H1 (cell line): Measurements from ENCODE around the gene ARHGDIG. TPM values are rescaled to one million over a fixed set of nuclear protein-coding genes. Genes with fewer than 3 reads are reported as not detected.
"Not testable (repeated sequence)": the region's sequence is repeated elsewhere in the genome, so short reads cannot be mapped to it uniquely, and the experiment has no call there.

Source experiments
- CTCF ChIA-PET: fragments of 300-600 bp; sonication (Branson Sonifier 250); formaldehyde crosslinking; loops from one replicate; lab custom pipeline; 2021; ENCODE audit not compliant: partially characterized antibody; lab: Charles Lee
- POLR2A ChIA-PET: fragments of 300-600 bp; sonication (Branson Sonifier 250); formaldehyde crosslinking; loops from one replicate; lab custom pipeline; 2021; ENCODE audit warnings: inconsistent platforms; ENCODE audit not compliant: partially characterized antibody; lab: Charles Lee
- DNase-seq, 2 experiments: peaks; one replicate each; pipeline versions ENCODE4 v3.0.0 to v3.0.0-alpha.2; 2010 to 2022; ENCODE audit warnings: low spot score in 2 of 2, low read depth in 1 of 2, mixed read lengths in 1 of 2
- FAIRE-seq: peaks from 2 replicates; lab custom pipeline; 2011; peaks lifted over from hg19 to GRCh38; lab: Jason Lieb, UNC
- H2AFZ ChIP-seq: 2 replicates; pipeline ENCODE4 v1.8.1; 2012; ENCODE audit warnings: low read length, inconsistent platforms
- H2AK5ac ChIP-seq: 2 replicates; pipeline ENCODE4 v1.6.1; 2013; ENCODE audit warnings: low read depth, low read length
- H2BK120ac ChIP-seq: replicated peaks from 2 replicates; pipeline ENCODE3; 2013; ENCODE audit warnings: low read depth, low read length, inconsistent platforms
- H2BK12ac ChIP-seq: 2 replicates; pipeline ENCODE4 v1.6.1; 2013; ENCODE audit warnings: low read depth, low read length
- H2BK15ac ChIP-seq: 2 replicates; pipeline ENCODE4 v1.6.1; 2013; ENCODE audit warnings: low read length
- H2BK20ac ChIP-seq: 2 replicates; pipeline ENCODE4 v1.6.1; 2013; ENCODE audit warnings: low read length
- H2BK5ac ChIP-seq: 2 replicates; pipeline ENCODE4 v1.6.1; 2013; ENCODE audit warnings: low read depth, low read length
- H3K14ac ChIP-seq: 2 replicates; pipeline ENCODE4 v1.6.1; 2013; ENCODE audit warnings: inconsistent platforms; ENCODE audit not compliant: insufficient read length
- H3K18ac ChIP-seq: 2 replicates; pipeline ENCODE4 v1.6.1; 2013; ENCODE audit warnings: low read length; ENCODE audit errors: extremely low read depth
- H3K23ac ChIP-seq: 2 replicates; pipeline ENCODE4 v1.6.1; 2013; ENCODE audit warnings: inconsistent platforms; ENCODE audit not compliant: insufficient read length
- H3K23me2 ChIP-seq: 2 replicates; pipeline ENCODE4 v1.6.1; 2013; ENCODE audit warnings: low read depth, low read length
- H3K27ac ChIP-seq: 2 replicates; pipeline ENCODE4 v1.6.1; 2011; ENCODE audit warnings: low read depth, low read length, inconsistent platforms
- H3K27me3 ChIP-seq, 4 experiments: replicated peaks in 1 of 4; 1 replicate in 1 of 4; 2 replicates in 3 of 4; pipeline versions ENCODE4 v1.6.1 to v1.8.1; 2011 to 2013; ENCODE audit warnings: low read length in 3 of 4, mild to moderate bottlenecking in 3 of 4, inconsistent platforms in 2 of 4, mixed read lengths in 2 of 4, moderate library complexity in 1 of 4; ENCODE audit not compliant: control insufficient read depth in 3 of 4, insufficient read depth in 3 of 4; ENCODE audit errors: extremely low read depth in 1 of 4
- H3K36me3 ChIP-seq, 4 experiments: 2 replicates each; pipeline versions ENCODE4 v1.6.1 to v1.8.1; 2011 to 2013; ENCODE audit warnings: mild to moderate bottlenecking in 4 of 4, low read length in 3 of 4, moderate library complexity in 2 of 4, control low read depth in 1 of 4, inconsistent platforms in 1 of 4; ENCODE audit not compliant: insufficient read depth in 4 of 4, control insufficient read depth in 2 of 4
- H3K4ac ChIP-seq: replicated peaks from 2 replicates; pipeline ENCODE3; 2013; ENCODE audit warnings: low read length, low read depth, mixed read lengths, inconsistent platforms; ENCODE audit not compliant: insufficient read length
- H3K4me1 ChIP-seq, 4 experiments: replicated peaks in 1 of 4; 1 replicate in 1 of 4; 2 replicates in 3 of 4; pipeline versions ENCODE4 v1.6.1 to v1.8.1; 2011 to 2013; ENCODE audit warnings: low read length in 3 of 4, inconsistent platforms in 2 of 4, mixed read lengths in 1 of 4; ENCODE audit not compliant: insufficient read depth in 4 of 4, control insufficient read depth in 3 of 4
- H3K4me2 ChIP-seq, 2 experiments: 2 replicates each; pipeline versions ENCODE4 v1.6.1 to v1.8.1; 2011 to 2013; ENCODE audit warnings: low read depth in 2 of 2, low read length in 2 of 2, control low read depth in 1 of 2, inconsistent platforms in 1 of 2, mild to moderate bottlenecking in 1 of 2; ENCODE audit not compliant: insufficient read depth in 1 of 2
- H3K4me3 ChIP-seq, 4 experiments: fragments of 200-600, 300-600 bp in 1 of 4; sonication (generic), shearing (Covaris generic), sonication (Bioruptor Twin) in 1 of 4; 2 replicates each; pipeline versions ENCODE4 v1.5.1 to v1.8.1; 2011 to 2016; ENCODE audit warnings: low read length in 4 of 4, low read depth in 3 of 4, control low read depth in 2 of 4, inconsistent platforms in 2 of 4, mild to moderate bottlenecking in 2 of 4, mixed read lengths in 1 of 4, moderate library complexity in 1 of 4; ENCODE audit not compliant: insufficient read depth in 2 of 4; ENCODE audit errors: extremely low read depth in 1 of 4
- H3K56ac ChIP-seq: replicated peaks from 2 replicates; pipeline ENCODE3; 2013; ENCODE audit warnings: low read depth, mild to moderate bottlenecking, mixed read lengths, low read length, inconsistent platforms; ENCODE audit not compliant: insufficient read length
- H3K79me1 ChIP-seq: 2 replicates; pipeline ENCODE4 v1.6.1; 2013; ENCODE audit warnings: low read depth, low read length, control low read depth
- H3K79me2 ChIP-seq, 2 experiments: 2 replicates each; pipeline versions ENCODE4 v1.6.1 to v1.8.1; 2012 to 2013; ENCODE audit warnings: low read length in 2 of 2, mild to moderate bottlenecking in 2 of 2, inconsistent platforms in 1 of 2; ENCODE audit not compliant: insufficient read depth in 2 of 2, control insufficient read depth in 1 of 2
- H3K9ac ChIP-seq, 4 experiments: replicated peaks in 1 of 4; 1 replicate in 1 of 4; 2 replicates in 3 of 4; pipeline versions ENCODE4 v1.6.1 to v1.8.1; 2011 to 2013; ENCODE audit warnings: low read depth in 3 of 4, low read length in 3 of 4, control low read depth in 2 of 4, mild to moderate bottlenecking in 2 of 4, moderate library complexity in 2 of 4, inconsistent platforms in 1 of 4; ENCODE audit errors: extremely low read depth in 1 of 4
- H3K9me3 ChIP-seq, 2 experiments: 2 replicates each; pipeline versions ENCODE4 v1.6.1 to v1.8.1; 2012 to 2013; ENCODE audit warnings: mild to moderate bottlenecking in 2 of 2, moderate library complexity in 2 of 2, control low read depth in 1 of 2, inconsistent platforms in 1 of 2, low read depth in 1 of 2, low read length in 1 of 2, mixed read lengths in 1 of 2; ENCODE audit not compliant: insufficient read depth in 2 of 2
- H4K20me1 ChIP-seq, 2 experiments: replicated peaks in 1 of 2; 2 replicates each; pipeline versions ENCODE3 to v1.8.1; 2011 to 2013; ENCODE audit warnings: inconsistent platforms in 2 of 2, low read length in 2 of 2, mild to moderate bottlenecking in 1 of 2; ENCODE audit not compliant: insufficient read depth in 2 of 2, control insufficient read depth in 1 of 2
- H4K5ac ChIP-seq: 2 replicates; pipeline ENCODE4 v1.6.1; 2013; ENCODE audit warnings: low read length, low read depth, mixed read lengths, inconsistent platforms; ENCODE audit not compliant: insufficient read length
- H4K8ac ChIP-seq: 2 replicates; pipeline ENCODE4 v1.8.0; 2013; ENCODE audit warnings: mild to moderate bottlenecking, moderate library complexity, low read length, inconsistent platforms; ENCODE audit not compliant: insufficient read depth; ENCODE audit errors: extremely low read depth
- H4K91ac ChIP-seq: replicated peaks from 2 replicates; pipeline ENCODE3; 2013; ENCODE audit warnings: low read length, mixed read lengths, inconsistent platforms; ENCODE audit not compliant: insufficient read length
- WGBS, 2 experiments: shearing (Covaris generic) in 1 of 2; methylation state at CpG; one replicate each; pipeline versions ENCODE4 v1.1.6 to v1.1.7; 2013 to 2015; ENCODE audit warnings: low lambda C conversion rate in 2 of 2, mixed read lengths in 2 of 2, inconsistent platforms in 1 of 2, low coverage in 1 of 2, missing lambda C conversion rate in 1 of 2; ENCODE audit not compliant: insufficient replicate concordance in 2 of 2, insufficient coverage in 1 of 2, insufficient read length in 1 of 2; ENCODE audit errors: extremely low coverage in 1 of 2, missing lambda C conversion rate in 1 of 2; 5-methylcytosine and 5-hydroxymethylcytosine counted together
- polyA plus RNA-seq, 7 experiments: library from polyadenylated mRNA; depleted of rRNA in 3 of 7; stranded (reverse) in 5 of 7; unstranded in 2 of 7; fragments of >200 nt in 5 of 7; fragments of 200-250 nt in 2 of 7; gene quantifications; 1 replicate in 5 of 7; 2 replicates in 1 of 7; 4 replicates in 1 of 7; pipeline versions ENCODE4 v1.2.1 to v1.2.3, GENCODE V29; 2011 to 2013; ENCODE audit warnings: missing spikeins in 2 of 7, mixed read lengths in 2 of 7
- total RNA-seq: library from RNA; stranded (reverse); fragmentation: NEBNext Ultra II Directional; extraction: Animal tissue kit (Norgen Biotek cat#: 25700); gene quantifications from 2 replicates; pipeline ENCODE4 v1.2.1, GENCODE V29; 2021

The ARHGDIG gene
- total and polyA plus RNA-seq, 2 of the 8 experiments (the other 6 are each of a cell fraction or from before 2014, with no cell fraction given) = 1.2 to 2.9 TPM

DNA sequence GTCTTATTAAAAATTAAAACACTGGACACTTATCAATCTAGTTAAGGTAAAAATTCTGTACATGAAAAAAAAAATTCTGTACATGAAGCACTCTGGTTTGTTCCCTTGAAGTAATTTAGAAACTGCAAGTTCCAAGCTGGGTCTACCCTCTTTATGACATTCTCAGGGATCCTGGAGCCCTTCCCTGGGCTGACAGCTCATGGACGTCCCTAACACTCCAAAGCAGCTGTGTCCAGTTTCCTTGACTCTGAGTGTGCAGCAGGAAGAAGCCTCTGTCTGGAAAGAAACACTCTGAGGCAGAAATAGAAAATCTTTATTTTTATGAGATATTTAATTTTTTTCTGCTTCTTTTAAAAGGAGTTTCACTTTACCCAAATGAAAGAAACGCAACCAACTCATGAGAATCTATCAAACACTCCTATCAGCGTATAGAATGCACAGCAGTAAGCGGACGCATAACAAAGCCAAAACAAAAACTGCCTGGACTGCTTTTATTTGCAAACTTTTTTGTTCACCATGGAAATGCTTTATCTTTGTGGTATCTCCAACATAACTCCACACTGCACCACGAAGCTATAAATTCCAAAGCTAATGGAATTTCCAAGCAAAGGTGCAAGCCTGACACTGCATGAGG, 50.9 kb downstream of the ARHGDIG start:
- H2BK15ac ChIP-seq, H3K23me2 ChIP-seq, H2AFZ ChIP-seq, H3K9me3 ChIP-seq, H3K56ac ChIP-seq, H2BK12ac ChIP-seq, FAIRE-seq, H3K4me3 ChIP-seq, H2BK20ac ChIP-seq, H2BK5ac ChIP-seq, H3K4ac ChIP-seq, H3K23ac ChIP-seq, H2BK120ac ChIP-seq, H4K8ac ChIP-seq, H3K4me2 ChIP-seq, H3K9ac ChIP-seq, H2AK5ac ChIP-seq, H4K5ac ChIP-seq, DNase-seq, H4K91ac ChIP-seq, H3K27me3 ChIP-seq, H3K36me3 ChIP-seq, H3K18ac ChIP-seq, H3K27ac ChIP-seq, H3K4me1 ChIP-seq, H3K14ac ChIP-seq: not testable (repeated sequence)
- CTCF ChIA-PET = interaction anchor here (0.8 to 1.4 kb wide), 6 partner anchors 10 to 18 kb away, joined by 3 to 4 read pairs (median 4); no protein-coding TSS in a partner anchor
- H4K20me1 ChIP-seq = peaks cover 10 to 35% of the 10 kb centered on the region in 2 experiments
- WGBS, 2 experiments = 88% methylated on average over 6 of the region's 6 CpGs; no CpG with 5 or more reads in 1 of the 2 experiments
- peaks cover 22% of the 10 kb centered on the region for H3K79me1 ChIP-seq
- POLR2A ChIA-PET = interaction anchor here (0.6 to 1.3 kb wide), 4 partner anchors 15 to 288 kb away, joined by 3 to 4 read pairs (median 3); no protein-coding TSS in a partner anchor
- peaks cover 29 to 81% of the 10 kb centered on the region in 2 experiments for H3K79me2 ChIP-seq

Other genes with a start within 250 kb of the ARHGDIG start
- gene POLR3K, start 227.0 kb upstream of the ARHGDIG start, total RNA-seq = 45.4 and 49.6 TPM in 2 replicates
- 76.5 and 80.5 TPM in 2 replicates for gene POLR3K, start 227.0 kb upstream of the ARHGDIG start, polyA plus RNA-seq (2011; rRNA removed)
- gene SNRNP25, start 226.8 kb upstream of the ARHGDIG start, total RNA-seq = 49.6 and 58.4 TPM in 2 replicates
- gene SNRNP25, start 226.8 kb upstream of the ARHGDIG start, polyA plus RNA-seq (2011; rRNA removed) = 45.2 and 53.0 TPM in 2 replicates
- gene RHBDF1, start 208.0 kb upstream of the ARHGDIG start, total RNA-seq = 32.5 and 37.4 TPM in 2 replicates
- 51.6 and 76.9 TPM in 2 replicates for gene RHBDF1, start 208.0 kb upstream of the ARHGDIG start, polyA plus RNA-seq (2011; rRNA removed)
- gene MPG, start 202.4 kb upstream of the ARHGDIG start, total RNA-seq = 35.8 and 37.6 TPM in 2 replicates
- 83.7 and 107 TPM in 2 replicates for gene MPG, start 202.4 kb upstream of the ARHGDIG start, polyA plus RNA-seq (2011; rRNA removed)
- 34.2 and 37.8 TPM in 2 replicates for gene NPRL3, start 141.9 kb upstream of the ARHGDIG start, total RNA-seq
- 22.9 and 37.8 TPM in 2 replicates for gene NPRL3, start 141.9 kb upstream of the ARHGDIG start, polyA plus RNA-seq (2011; rRNA removed)
- gene HBZ, start 127.9 kb upstream of the ARHGDIG start, total RNA-seq = not detected in 2 replicates
- gene HBZ, start 127.9 kb upstream of the ARHGDIG start, polyA plus RNA-seq (2011; rRNA removed) = 0.12 TPM in 1 of 2 replicates, not detected in the other
- gene HBM, start 114.6 kb upstream of the ARHGDIG start, total RNA-seq = not detected in 2 replicates
- 0.78 and 0.88 TPM in 2 replicates for gene HBM, start 114.6 kb upstream of the ARHGDIG start, polyA plus RNA-seq (2011; rRNA removed)
- 1.1 TPM in 1 of 2 replicates, not detected in the other for gene HBA2, start 107.7 kb upstream of the ARHGDIG start, total RNA-seq
- gene HBA2, start 107.7 kb upstream of the ARHGDIG start, polyA plus RNA-seq (2011; rRNA removed) = 6.1 and 8.1 TPM in 2 replicates
- 1.1 and 2.3 TPM in 2 replicates for gene HBA1, start 103.9 kb upstream of the ARHGDIG start, total RNA-seq
- gene HBA1, start 103.9 kb upstream of the ARHGDIG start, polyA plus RNA-seq (2011; rRNA removed) = 2.3 and 8.6 TPM in 2 replicates
- gene HBQ1, start 100.1 kb upstream of the ARHGDIG start, total RNA-seq = 1.4 and 2.9 TPM in 2 replicates
- gene HBQ1, start 100.1 kb upstream of the ARHGDIG start, polyA plus RNA-seq (2011; rRNA removed) = 17.1 and 24.6 TPM in 2 replicates
- 121 and 129 TPM in 2 replicates for gene LUC7L, start 51.1 kb upstream of the ARHGDIG start, total RNA-seq
- 49.7 and 75.8 TPM in 2 replicates for gene LUC7L, start 51.1 kb upstream of the ARHGDIG start, polyA plus RNA-seq (2011; rRNA removed)
- gene FAM234A, start 45.8 kb upstream of the ARHGDIG start, total RNA-seq = 104 and 108 TPM in 2 replicates
- 80.6 and 131 TPM in 2 replicates for gene FAM234A, start 45.8 kb upstream of the ARHGDIG start, polyA plus RNA-seq (2011; rRNA removed)
- 0.84 and 1.1 TPM in 2 replicates for gene RGS11, start 4.6 kb upstream of the ARHGDIG start, total RNA-seq
- gene RGS11, start 4.6 kb upstream of the ARHGDIG start, polyA plus RNA-seq (2011; rRNA removed) = 1.2 and 2.0 TPM in 2 replicates
- gene PDIA2, start 2.6 kb downstream of the ARHGDIG start, total RNA-seq = 0.34 and 1.3 TPM in 2 replicates
- 0.50 and 1.1 TPM in 2 replicates for gene PDIA2, start 2.6 kb downstream of the ARHGDIG start, polyA plus RNA-seq (2011; rRNA removed)
- 41.9 and 43.2 TPM in 2 replicates for gene AXIN1, start 72.1 kb downstream of the ARHGDIG start, total RNA-seq
- gene AXIN1, start 72.1 kb downstream of the ARHGDIG start, polyA plus RNA-seq (2011; rRNA removed) = 12.5 and 26.7 TPM in 2 replicates
- 88.9 and 95.7 TPM in 2 replicates for gene MRPL28, start 89.9 kb downstream of the ARHGDIG start, total RNA-seq
- 188 and 257 TPM in 2 replicates for gene MRPL28, start 89.9 kb downstream of the ARHGDIG start, polyA plus RNA-seq (2011; rRNA removed)
- 86.8 and 92.9 TPM in 2 replicates for gene PGAP6, start 101.4 kb downstream of the ARHGDIG start, total RNA-seq
- 364 and 441 TPM in 2 replicates for gene PGAP6, start 101.4 kb downstream of the ARHGDIG start, polyA plus RNA-seq (2011; rRNA removed)
- 408 and 418 TPM in 2 replicates for gene NME4, start 116.6 kb downstream of the ARHGDIG start, total RNA-seq
- 863 and 1,107 TPM in 2 replicates for gene NME4, start 116.6 kb downstream of the ARHGDIG start, polyA plus RNA-seq (2011; rRNA removed)
- 28.2 and 30.6 TPM in 2 replicates for gene DECR2, start 121.3 kb downstream of the ARHGDIG start, total RNA-seq
- gene DECR2, start 121.3 kb downstream of the ARHGDIG start, polyA plus RNA-seq (2011; rRNA removed) = 39.9 and 58.5 TPM in 2 replicates
- gene RAB11FIP3, start 145.1 kb downstream of the ARHGDIG start, total RNA-seq = 32.4 and 35.2 TPM in 2 replicates
- gene RAB11FIP3, start 145.1 kb downstream of the ARHGDIG start, polyA plus RNA-seq (2011; rRNA removed) = 9.3 and 16.6 TPM in 2 replicates
- 74.6 and 76.9 TPM in 2 replicates for gene CAPN15, start 247.1 kb downstream of the ARHGDIG start, total RNA-seq
- gene CAPN15, start 247.1 kb downstream of the ARHGDIG start, polyA plus RNA-seq (2011; rRNA removed) = 38.9 and 68.4 TPM in 2 replicates